ENCODE data around the gene SGPP2.
"Not testable (repeated sequence)": the region's sequence is repeated elsewhere in the genome, so short reads cannot be mapped to it uniquely, and the experiment has no call there.

The SGPP2 gene

GRCh38 chr2:222433332-222434173 lies 9.2 kb downstream of the SGPP2 start:
- Histone ChIP-seq H3K36me3 (ENCODE audit: control insufficient read depth, insufficient read depth, low read length) (no peaks in the 10 kb centered on the region), H3K27ac (ENCODE audit: low read depth, low read length) (no peak overlapping the region), H3K9ac (ENCODE audit: low read length) (no peak overlapping the region), H3K4me3 (ENCODE audit: low read length) (no peak overlapping the region), H3K4me1 (ENCODE audit: control insufficient read depth, insufficient read depth, low read length) (no peaks in the 10 kb centered on the region), H3K27me3 (ENCODE audit: control insufficient read depth, insufficient read depth, low read length) (peaks cover 3% of the 10 kb centered on the region)

GRCh38 chr2:222434204-222434603 lies 9.9 kb downstream of the SGPP2 start:
- Histone ChIP-seq H3K4me1 (ENCODE audit: control insufficient read depth, insufficient read depth, low read length) (no peaks in the 10 kb centered on the region), H3K4me3 (ENCODE audit: low read length) (no peak overlapping the region), H3K9ac (ENCODE audit: low read length) (no peak overlapping the region), H3K27ac (ENCODE audit: low read depth, low read length) (no peak overlapping the region), H3K36me3 (ENCODE audit: control insufficient read depth, insufficient read depth, low read length) (no peaks in the 10 kb centered on the region), H3K27me3 (ENCODE audit: control insufficient read depth, insufficient read depth, low read length) (peaks cover 3% of the 10 kb centered on the region)

- not testable (repeated sequence) for H3K36me3 ChIP-seq (ENCODE audit: control insufficient read depth, insufficient read depth, low read length); H3K27me3 ChIP-seq (ENCODE audit: control insufficient read depth, insufficient read depth, low read length); H3K4me3 ChIP-seq (ENCODE audit: low read length); H3K27ac ChIP-seq (ENCODE audit: low read depth, low read length); H3K4me1 ChIP-seq (ENCODE audit: control insufficient read depth, insufficient read depth, low read length); H3K9ac ChIP-seq (ENCODE audit: low read length)
Observed at GRCh38 chr2:222435400-222436039, 11.2 kb downstream of the SGPP2 start.

- Histone ChIP-seq H3K36me3 (ENCODE audit: control insufficient read depth, insufficient read depth, low read length) (no peaks in the 10 kb centered on the region), H3K9ac (ENCODE audit: low read length) (no peak overlapping the region), H3K4me1 (ENCODE audit: control insufficient read depth, insufficient read depth, low read length) (no peaks in the 10 kb centered on the region), H3K4me3 (ENCODE audit: low read length) (no peak overlapping the region), H3K27me3 (ENCODE audit: control insufficient read depth, insufficient read depth, low read length) (peaks cover 3% of the 10 kb centered on the region), H3K27ac (ENCODE audit: low read depth, low read length) (no peak overlapping the region)
Observed at GRCh38 chr2:222436040-222436413, 11.7 kb downstream of the SGPP2 start.

- no peak overlapping the region for H3K27ac ChIP-seq (ENCODE audit: low read depth, low read length)
- H3K4me3 ChIP-seq (ENCODE audit: low read length): no peak overlapping the region
- no peaks in the 10 kb centered on the region for H3K4me1 ChIP-seq (ENCODE audit: control insufficient read depth, insufficient read depth, low read length)
- H3K9ac ChIP-seq (ENCODE audit: low read length): no peak overlapping the region
- no peaks in the 10 kb centered on the region for H3K36me3 ChIP-seq (ENCODE audit: control insufficient read depth, insufficient read depth, low read length)
- no peaks in the 10 kb centered on the region for H3K27me3 ChIP-seq (ENCODE audit: control insufficient read depth, insufficient read depth, low read length)
Observed at GRCh38 chr2:222439692-222440091, 15.3 kb downstream of the SGPP2 start.

GRCh38 chr2:222440673-222441422 lies 16.5 kb downstream of the SGPP2 start:
- Histone ChIP-seq H3K4me3 (ENCODE audit: low read length) (no peak overlapping the region), H3K27me3 (ENCODE audit: control insufficient read depth, insufficient read depth, low read length) (no peaks in the 10 kb centered on the region), H3K4me1 (ENCODE audit: control insufficient read depth, insufficient read depth, low read length) (no peaks in the 10 kb centered on the region), H3K27ac (ENCODE audit: low read depth, low read length) (no peak overlapping the region), H3K36me3 (ENCODE audit: control insufficient read depth, insufficient read depth, low read length) (no peaks in the 10 kb centered on the region), H3K9ac (ENCODE audit: low read length) (no peak overlapping the region)

GRCh38 chr2:222442665-222443064 lies 18.3 kb downstream of the SGPP2 start:
- H3K4me1 ChIP-seq (ENCODE audit: control insufficient read depth, insufficient read depth, low read length): no peaks in the 10 kb centered on the region
- H3K27me3 ChIP-seq (ENCODE audit: control insufficient read depth, insufficient read depth, low read length): no peaks in the 10 kb centered on the region
- H3K27ac ChIP-seq (ENCODE audit: low read depth, low read length): no peak overlapping the region
- H3K36me3 ChIP-seq (ENCODE audit: control insufficient read depth, insufficient read depth, low read length): no peaks in the 10 kb centered on the region
- no peak overlapping the region for H3K9ac ChIP-seq (ENCODE audit: low read length)
- H3K4me3 ChIP-seq (ENCODE audit: low read length): no peak overlapping the region

- Histone ChIP-seq H3K27me3 (ENCODE audit: control insufficient read depth, insufficient read depth, low read length) (no peaks in the 10 kb centered on the region), H3K4me3 (ENCODE audit: low read length) (no peak overlapping the region), H3K9ac (ENCODE audit: low read length) (no peak overlapping the region), H3K36me3 (ENCODE audit: control insufficient read depth, insufficient read depth, low read length) (no peaks in the 10 kb centered on the region), H3K27ac (ENCODE audit: low read depth, low read length) (no peak overlapping the region), H3K4me1 (ENCODE audit: control insufficient read depth, insufficient read depth, low read length) (no peaks in the 10 kb centered on the region)
Observed at GRCh38 chr2:222445227-222445626, 20.9 kb downstream of the SGPP2 start.

GRCh38 chr2:222447131-222447530 lies 22.8 kb downstream of the SGPP2 start:
- no peaks in the 10 kb centered on the region for H3K27me3 ChIP-seq (ENCODE audit: control insufficient read depth, insufficient read depth, low read length)
- H3K27ac ChIP-seq (ENCODE audit: low read depth, low read length): no peak overlapping the region

GRCh38 chr2:222448748-222449181 lies 24.4 kb downstream of the SGPP2 start:
- H3K27me3 ChIP-seq (ENCODE audit: control insufficient read depth, insufficient read depth, low read length): no peaks in the 10 kb centered on the region
- H3K27ac ChIP-seq (ENCODE audit: low read depth, low read length): no peak overlapping the region
- no peak overlapping the region for H3K4me3 ChIP-seq (ENCODE audit: low read length)
- H3K4me1 ChIP-seq (ENCODE audit: control insufficient read depth, insufficient read depth, low read length): no peaks in the 10 kb centered on the region
- H3K36me3 ChIP-seq (ENCODE audit: control insufficient read depth, insufficient read depth, low read length): no peaks in the 10 kb centered on the region
- no peak overlapping the region for H3K9ac ChIP-seq (ENCODE audit: low read length)

More at GRCh38 chr2:222447131-222447530, 22.8 kb downstream of the SGPP2 start:
- Histone ChIP-seq H3K36me3 (ENCODE audit: control insufficient read depth, insufficient read depth, low read length) (no peaks in the 10 kb centered on the region), H3K4me3 (ENCODE audit: low read length) (no peak overlapping the region), H3K4me1 (ENCODE audit: control insufficient read depth, insufficient read depth, low read length) (no peaks in the 10 kb centered on the region), H3K9ac (ENCODE audit: low read length) (no peak overlapping the region)

GRCh38 chr2:222450021-222450420 lies 25.7 kb downstream of the SGPP2 start:
- H3K27me3 ChIP-seq (ENCODE audit: control insufficient read depth, insufficient read depth, low read length): no peaks in the 10 kb centered on the region
- no peak overlapping the region for H3K27ac ChIP-seq (ENCODE audit: low read depth, low read length)
- H3K4me1 ChIP-seq (ENCODE audit: control insufficient read depth, insufficient read depth, low read length): no peaks in the 10 kb centered on the region
- no peak overlapping the region for H3K9ac ChIP-seq (ENCODE audit: low read length)
- no peaks in the 10 kb centered on the region for H3K36me3 ChIP-seq (ENCODE audit: control insufficient read depth, insufficient read depth, low read length)
- H3K4me3 ChIP-seq (ENCODE audit: low read length): no peak overlapping the region

GRCh38 chr2:222451224-222451674 lies 26.9 kb downstream of the SGPP2 start:
- H3K4me3 ChIP-seq (ENCODE audit: low read length): no peak overlapping the region
- H3K27me3 ChIP-seq (ENCODE audit: control insufficient read depth, insufficient read depth, low read length): no peaks in the 10 kb centered on the region
- H3K4me1 ChIP-seq (ENCODE audit: control insufficient read depth, insufficient read depth, low read length): no peaks in the 10 kb centered on the region
- H3K27ac ChIP-seq (ENCODE audit: low read depth, low read length): no peak overlapping the region
- no peaks in the 10 kb centered on the region for H3K36me3 ChIP-seq (ENCODE audit: control insufficient read depth, insufficient read depth, low read length)
- no peak overlapping the region for H3K9ac ChIP-seq (ENCODE audit: low read length)

Measured in rectal smooth muscle tissue (tissue), 1 donor.